GM12892 (cell line): ENCODE measurements around the gene FOXA1.

Experiments used
- POLR2A ChIP-seq: IDR thresholded peaks from 2 replicates; pipeline ENCODE4 v1.6.1; 2011; ENCODE audit warnings: low read depth, low read length, control low read depth
- POLR2AphosphoS5 ChIP-seq: IDR thresholded peaks from 2 replicates; pipeline ENCODE4 v1.6.1; 2011; ENCODE audit warnings: low read depth, low read length, control low read depth

DNA sequence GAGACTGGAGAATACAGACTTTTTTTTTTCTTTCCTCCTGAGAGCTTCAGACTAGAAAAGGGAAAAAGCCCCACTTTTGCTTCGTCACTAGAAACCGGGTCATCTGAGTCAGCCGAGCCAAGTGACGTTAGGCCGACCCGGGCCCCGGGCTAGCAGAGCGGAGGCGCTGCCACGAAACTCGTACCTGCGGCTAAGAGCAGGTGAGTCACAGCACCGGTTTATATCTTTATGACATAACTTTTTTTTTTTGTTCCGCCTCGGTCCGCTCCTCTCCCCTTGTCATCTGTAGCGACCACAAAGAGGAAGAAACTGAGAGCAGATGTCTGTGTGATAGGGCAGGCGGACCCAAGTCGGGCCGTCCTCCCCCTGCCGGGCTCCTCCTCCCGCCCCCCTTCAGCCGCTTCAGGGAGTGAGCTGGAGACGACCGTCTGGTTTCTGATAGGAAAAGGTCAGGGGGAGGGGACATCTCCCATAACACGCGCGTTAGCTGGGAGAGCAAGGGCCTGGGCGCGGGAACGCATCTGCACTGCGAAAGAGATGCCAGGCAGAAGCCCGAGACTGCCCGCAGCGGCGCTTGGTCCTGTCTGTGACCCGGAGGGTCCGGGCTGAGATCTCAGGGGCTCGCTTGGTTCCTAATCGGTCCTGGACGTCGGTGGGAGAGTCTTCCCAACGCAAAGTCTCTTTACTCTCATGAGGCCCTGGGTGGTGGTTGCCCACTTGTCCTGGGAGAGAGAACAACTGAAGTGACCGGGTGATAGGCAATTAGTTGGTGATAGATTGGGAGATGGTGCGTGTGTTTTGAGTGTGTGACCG lies 966 bp upstream of the FOXA1 start:
- TF ChIP-seq POLR2AphosphoS5 (no peak), POLR2A (no peak)
